ENCODE data around the gene RASGEF1C. TPM values are rescaled to one million over a fixed set of nuclear protein-coding genes. Genes with fewer than 3 reads are reported as not detected.
"Not testable (repeated sequence)": the region's sequence is repeated elsewhere in the genome, so short reads cannot be mapped to it uniquely, and the experiment has no call there.

The RASGEF1C gene
- polyA plus RNA-seq, 1 donor = 4.9 TPM

DNA sequence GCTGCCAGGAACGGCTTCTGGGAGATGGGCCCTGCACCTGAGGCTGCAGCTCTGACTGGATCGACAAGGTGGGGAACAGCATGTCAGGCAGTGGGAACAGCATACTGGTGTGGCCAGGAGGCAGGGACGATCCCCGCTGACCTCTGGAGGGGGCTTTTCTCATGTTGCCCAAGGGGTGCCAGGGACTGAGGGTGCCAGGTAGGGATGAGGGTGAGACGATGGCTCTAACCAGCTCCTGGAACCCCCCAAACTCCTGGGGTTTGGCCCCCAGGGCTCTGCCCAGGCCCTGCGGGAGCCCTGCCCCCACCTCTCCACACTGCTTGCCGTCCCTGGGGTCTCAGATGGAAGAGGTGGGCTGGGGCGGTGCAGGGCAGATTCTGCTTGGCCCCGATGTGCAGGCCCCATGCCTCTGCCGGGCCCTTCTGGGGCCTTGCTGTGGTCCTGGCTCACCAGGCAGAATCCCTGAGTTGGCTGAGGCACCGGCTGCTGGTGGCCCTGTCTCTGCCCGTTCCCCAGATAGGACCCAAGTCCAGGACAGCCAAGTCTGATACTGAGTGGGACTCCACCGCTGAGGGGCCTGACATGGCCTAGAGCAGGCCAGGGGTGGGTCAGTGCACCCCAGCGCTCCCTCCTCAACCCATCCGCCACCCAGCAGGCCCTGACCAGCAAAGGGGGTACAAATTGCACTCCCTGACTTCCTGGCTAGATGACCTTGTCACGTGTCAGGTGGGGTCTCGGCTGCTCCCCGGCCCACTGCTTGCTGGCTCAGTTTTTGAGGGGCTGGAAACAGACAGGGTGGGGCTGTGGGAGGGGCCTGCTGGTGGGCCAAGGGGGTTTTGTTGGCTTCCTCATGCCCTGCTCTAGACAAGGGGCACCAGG lies 109.0 kb downstream of the RASGEF1C start:
- no peak for DNase-seq

DNA sequence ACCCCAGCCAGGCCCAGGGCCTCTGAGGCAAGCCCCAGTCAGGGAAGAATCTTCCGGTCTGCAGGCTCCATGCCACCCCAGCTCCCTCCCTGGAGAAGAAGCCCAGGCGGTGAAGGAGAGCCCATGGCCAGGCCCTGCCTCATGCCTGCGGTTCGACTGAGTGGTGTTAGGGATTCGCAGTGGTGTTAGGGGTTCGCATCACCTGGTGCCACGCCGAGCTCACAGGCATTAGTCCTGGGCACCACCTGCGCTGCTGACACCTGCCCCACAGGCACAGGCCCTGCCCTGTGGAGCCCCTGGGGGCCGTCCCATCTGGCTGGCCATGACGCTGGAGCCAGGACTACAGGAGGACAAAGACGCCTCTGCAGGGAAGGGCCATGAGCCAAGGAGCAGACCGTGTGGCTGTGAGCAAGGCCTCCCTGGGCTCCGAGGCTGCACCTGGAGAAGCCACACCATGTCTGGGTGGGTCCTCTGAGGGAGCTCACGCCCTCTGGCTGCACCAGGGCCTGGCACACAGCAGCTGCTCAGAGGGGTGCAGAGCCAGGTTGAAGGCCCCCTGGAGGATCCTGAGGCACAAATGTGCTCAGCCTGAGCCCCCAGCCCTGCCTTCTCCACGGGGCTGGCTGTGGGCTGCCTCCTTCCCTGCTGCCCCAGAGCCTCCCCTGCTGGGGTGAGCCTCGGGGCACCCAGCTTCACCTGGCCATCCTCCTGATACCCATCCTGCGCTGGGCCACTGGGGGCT lies 109.8 kb downstream of the RASGEF1C start:
- no peak for DNase-seq

DNA sequence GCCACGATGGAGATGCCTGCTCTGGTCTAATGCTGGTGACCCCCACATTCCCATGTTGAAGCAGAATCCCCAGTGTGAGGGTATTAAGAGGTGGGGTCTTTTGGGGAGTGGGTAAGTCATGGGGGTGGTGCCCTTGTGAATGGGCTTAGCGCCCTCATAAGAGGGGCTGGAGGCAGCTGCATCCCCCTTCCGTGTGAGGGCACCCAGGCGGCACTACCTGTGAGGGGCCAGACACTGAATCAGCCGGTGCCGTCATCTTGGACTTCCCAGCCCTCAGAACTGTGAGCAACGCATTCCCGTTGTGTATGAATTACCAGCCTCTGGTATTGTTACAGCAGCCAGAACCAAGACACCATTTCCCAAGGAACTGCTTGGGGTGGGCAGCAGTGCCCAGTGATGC lies 110.5 kb downstream of the RASGEF1C start:
- DNase-seq = no peak

DNA sequence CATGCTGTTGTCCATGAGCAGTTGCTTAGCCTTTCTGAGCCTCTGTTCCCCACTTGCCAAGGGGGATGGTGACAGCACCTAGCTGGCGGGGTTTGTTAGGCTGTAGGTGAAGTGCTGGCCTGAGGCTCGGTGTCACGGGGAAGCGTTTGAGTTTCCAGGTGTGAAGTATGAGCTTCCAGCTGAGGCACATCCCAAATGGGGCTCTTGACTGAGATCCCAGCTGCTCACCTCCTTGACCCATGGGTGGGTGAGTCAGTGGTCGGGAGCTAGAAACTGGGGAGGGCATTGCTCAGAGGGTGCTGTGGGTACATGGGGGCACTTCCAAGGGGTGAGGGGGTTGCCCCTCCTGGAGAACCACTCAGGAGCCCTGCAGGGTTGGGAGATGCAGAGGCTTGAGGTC lies 111.1 kb downstream of the RASGEF1C start:
- no peak for DNase-seq

DNA sequence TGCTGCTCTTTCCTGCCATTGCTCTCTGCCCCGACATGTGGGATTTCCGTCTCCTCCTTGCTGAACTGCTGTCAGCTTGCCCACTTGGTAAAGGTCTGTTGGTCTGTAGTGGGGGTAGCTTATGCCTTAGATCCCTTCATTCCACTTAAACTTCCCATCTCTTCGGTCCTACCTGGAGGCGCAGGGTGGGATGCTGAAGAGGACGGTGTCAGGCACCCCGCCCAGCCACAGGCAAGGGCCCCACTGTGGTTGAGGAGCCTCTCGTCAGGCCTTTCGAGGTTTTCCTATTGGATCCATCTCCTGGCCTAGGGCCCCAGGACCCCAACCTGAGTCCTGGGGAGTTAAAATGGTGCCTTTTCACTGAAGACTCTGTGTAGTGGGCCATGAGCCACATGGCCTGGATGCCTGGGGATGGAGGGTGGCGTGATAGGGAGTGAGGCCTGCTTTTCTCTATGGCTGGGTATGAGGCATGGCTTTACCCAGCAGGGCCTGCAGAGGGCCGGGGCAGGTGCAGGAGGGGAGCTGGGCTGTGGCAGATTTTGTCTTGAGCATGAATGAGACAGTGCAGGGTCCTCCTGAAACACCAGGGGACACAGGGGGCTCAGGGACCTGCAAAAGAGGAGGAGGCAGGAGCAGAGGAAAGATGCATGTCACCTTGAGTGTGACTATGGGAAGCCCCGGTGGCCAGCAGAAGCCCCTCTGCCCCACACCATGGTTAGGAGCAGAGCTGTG lies 111.7 kb downstream of the RASGEF1C start:
- DNase-seq = no peak

DNA sequence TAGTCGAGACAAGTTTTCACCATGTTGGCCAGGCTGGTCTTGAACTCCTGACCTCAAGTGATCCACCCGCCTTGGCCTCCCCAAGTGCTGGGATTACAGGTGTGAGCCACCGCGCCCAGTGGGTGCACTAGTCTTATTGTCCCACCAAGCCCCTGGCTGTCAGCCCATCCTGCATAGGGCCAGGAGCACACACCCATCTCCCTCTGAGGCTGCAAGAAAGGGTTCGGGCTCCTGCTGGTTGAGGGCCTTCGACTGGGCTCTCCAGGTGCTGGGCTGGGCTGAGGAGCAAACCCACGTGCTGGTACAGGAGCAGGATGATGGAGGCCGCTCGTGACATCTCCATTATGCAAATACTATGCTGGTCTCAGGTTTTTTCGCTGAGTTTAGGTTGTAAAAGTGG lies 112.4 kb downstream of the RASGEF1C start:
- DNase-seq = no peak

DNA sequence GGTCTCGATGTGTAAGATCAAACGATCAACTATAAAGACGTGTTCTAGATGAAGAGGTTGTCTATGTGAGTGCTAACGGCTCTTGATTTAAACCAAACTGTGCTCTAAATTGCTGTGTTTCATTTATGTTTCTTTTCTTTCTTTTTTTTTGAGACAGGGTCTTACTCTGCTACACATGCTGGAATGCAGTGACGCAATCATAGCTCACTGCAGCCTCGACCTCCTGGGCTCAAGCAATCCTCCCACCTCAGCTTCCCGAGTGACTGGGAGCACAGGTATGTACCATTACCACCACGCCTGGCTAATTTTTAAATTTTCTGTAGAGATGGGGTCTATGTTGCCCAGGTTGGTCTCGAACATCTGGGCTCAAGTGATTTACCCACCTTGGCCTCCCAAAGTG lies 113.5 kb downstream of the RASGEF1C start:
- no peak for DNase-seq

DNA sequence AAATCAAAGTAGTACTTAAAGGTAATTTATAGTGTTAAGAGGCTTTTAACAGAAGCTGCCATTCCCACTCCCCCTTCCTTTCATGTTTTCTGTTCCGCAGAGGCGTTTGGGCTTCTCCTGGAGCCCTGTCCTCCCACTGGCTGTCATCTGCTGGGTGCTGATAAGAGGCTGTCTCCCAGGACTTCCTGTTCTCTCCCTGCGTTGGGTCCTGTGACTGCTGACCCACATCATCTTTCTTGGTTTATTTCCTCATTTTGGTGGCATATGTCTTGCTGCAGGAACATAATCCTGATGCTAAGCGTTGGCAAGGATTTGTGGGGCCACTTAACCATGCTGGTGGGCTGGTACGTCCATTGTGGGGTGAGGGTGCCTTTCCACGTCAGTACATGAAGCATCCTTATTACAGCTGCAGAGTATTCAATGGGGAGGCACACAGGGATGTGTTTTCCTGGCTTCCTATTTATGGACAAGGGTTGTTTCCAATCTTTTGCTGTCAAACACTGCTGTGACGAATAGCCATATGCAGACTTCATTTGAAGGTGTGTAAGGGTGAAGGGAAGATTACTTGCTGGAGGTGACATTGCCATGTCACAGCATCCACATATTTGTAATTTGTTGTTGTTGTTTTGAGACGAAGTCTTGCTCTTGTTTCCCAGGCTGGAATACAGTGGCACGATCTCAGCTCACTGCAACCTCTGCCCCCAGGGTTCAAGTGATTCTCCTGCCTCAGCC lies 115.2 kb downstream of the RASGEF1C start:
- DNase-seq = no peak

DNA sequence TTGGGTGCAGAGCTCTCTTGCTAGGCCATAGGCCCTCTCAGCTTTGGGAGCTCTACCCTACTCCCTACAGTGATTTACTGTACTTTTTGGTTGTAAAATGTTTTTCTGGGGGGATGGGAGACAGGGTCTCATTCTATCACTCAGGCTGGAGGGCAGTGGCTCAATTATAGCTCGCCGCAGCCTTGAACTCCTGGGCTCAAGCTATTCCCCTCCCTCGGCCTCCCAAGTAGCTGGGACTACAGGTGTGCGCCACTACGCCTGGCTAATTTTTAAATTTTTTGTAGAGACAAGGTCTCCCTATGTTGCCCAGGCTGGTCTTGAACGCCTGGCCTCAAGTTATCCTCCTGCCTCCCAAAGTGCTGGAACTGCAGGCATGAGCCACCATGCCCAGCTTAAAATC lies 115.8 kb downstream of the RASGEF1C start:
- no peak for DNase-seq

DNA sequence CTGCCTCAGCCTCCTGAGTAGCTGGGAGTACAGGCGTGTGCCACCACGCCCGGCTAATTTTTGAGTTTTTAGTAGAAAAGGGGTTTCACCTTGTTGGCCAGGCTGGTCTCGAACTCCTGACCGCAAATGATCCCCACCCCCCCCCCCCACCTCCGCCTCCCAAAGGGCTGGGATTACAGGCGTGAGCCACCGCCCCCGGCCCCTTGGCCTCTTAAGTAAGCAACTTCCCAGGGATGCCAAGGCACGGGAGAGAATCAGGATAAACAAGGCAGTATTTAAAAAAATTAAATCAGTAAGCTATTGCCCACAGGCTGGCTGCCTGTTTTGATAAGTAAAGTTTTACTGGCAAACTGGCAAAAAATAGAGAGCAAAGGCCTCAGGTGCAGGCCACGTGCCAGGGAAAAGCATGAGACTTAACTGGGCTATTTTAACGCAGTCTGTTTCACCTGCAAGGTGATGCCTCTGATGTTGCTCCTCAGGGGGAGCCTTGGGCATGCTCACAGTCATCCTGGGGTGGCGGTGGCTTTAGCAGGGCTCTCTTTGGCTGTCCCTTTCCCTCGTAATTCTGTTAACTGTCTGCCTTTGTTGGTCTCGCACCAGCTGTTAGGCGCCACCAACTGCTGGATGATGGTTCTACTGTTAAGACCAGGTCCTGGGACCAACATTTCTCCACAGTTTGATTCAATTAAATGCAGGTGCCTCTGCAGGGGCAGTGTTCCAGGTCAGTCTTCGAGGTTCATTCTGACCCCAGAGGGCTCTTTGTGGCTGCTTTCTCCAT lies 118.1 kb downstream of the RASGEF1C start:
- no peak for DNase-seq

DNA sequence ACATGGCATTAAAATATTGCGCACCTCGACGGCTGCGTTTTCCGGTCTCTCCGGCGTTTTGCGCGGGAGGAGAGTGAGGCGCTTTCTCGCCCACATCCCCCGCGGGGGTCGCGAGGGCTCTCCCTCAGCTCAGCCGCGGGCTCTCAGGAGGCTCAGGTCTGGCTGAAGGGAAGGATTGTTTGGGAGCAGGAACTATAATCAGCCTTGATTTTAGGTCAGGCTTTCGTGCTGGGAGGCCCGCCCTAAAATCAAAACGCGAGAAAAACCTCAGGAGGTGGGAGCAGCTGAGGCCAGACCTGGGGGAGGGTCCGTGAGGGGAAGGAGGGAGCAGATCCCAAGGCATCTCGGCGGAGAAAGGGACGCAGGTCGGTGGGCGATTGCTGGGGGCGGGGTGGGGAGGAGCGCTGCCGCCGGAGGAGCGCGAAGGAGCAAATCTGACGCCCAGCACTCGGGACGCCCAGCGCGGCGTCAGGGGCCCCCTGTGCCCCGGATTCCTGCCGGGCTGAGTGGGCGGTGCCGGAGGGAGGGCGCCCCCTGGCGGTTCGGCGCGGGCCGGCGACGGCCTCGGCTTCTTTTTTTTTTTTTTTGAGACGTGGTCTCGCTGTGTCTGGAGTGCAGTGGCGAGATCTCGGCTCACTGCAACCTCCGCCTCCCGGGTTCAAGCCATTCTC lies 118.8 kb downstream of the RASGEF1C start:
- DNase-seq = peak; percentile 88

DNA sequence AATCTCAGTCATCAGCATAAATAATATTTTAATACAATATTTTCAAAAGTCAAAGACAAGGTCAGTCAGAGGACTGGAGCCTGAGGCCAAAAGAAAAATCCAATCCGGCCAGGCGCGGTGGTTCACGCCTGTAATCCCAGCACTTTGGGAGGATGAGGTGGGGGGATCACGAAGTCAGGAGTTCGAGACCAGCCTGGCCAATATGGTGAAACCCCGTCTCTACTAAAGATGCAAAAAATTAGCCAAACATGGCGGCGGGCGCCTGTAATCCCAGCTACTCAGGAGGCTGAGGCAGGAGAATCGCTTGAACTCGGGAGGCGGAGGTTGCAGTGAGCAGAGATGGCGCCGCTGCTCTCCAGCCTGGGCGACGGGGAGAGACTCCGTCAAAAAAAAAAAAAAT lies 119.4 kb downstream of the RASGEF1C start:
- DNase-seq = not testable (repeated sequence)

DNA sequence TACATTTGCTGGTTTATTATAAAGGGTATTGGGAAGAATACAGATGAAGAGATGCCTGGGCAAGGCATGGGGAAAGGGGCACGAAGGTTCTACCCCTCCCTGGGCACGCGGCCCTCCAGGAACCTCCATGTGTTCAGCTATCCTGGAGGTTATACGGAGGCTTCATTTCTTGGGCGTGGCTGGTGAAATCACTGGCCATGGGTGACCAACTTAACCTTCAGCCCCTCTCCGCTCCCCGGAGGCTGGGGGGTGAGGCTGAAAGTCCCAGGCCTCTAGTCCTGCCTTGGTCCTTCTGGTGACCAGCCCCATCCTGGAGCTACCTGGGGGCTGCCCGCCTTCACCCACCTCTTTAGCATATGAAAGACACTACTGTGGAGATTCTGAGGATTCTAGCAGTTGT lies 120.5 kb downstream of the RASGEF1C start:
- no peak for DNase-seq

DNA sequence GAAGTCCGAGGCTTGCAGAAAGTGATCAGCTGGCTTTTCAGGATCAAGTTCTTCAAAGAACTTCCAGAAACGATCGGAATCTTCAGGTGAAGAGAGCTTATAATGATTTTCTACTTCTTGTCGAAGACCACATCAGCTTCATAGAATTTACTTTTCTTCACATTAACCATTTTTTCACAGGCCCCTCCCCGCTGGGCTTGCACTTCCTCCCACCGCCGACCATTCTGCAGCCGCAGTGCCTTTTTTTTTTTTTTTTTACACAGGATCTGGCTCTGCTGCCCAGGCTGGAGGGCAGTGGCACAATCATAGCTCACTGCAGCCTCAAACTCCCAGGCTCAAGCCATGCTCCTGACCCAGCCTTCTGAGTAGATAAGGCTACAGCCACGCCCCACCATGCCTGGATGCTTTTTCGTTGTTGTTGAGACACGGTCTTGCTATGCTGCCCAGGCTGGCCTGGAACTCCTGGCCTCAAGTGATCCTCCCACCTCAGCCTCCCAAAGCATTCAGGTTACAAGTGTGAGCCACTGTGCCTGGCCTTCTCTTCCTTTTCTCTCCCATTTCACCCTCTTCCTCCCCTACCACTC lies 122.1 kb downstream of the RASGEF1C start:
- DNase-seq = no peak

DNA sequence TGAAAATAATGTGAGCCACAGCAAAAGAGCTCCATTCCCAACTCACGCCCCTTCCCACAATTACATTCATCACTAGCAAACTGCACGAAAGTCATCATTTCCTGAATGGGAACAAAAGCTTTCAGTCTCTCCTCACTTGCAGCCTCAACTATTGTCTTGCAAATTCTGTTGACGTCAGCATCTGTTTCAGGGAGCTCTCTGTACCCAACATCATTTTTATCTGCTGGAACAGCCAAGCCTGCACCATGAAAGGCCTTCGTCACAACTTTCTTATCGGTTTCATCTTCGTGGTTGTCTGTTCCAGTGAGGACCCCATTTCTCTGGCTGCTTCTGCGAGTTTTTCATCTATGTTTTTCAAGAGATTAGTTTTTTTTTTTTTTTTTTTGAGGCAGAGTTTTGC lies 123.2 kb downstream of the RASGEF1C start:
- DNase-seq = no peak

DNA sequence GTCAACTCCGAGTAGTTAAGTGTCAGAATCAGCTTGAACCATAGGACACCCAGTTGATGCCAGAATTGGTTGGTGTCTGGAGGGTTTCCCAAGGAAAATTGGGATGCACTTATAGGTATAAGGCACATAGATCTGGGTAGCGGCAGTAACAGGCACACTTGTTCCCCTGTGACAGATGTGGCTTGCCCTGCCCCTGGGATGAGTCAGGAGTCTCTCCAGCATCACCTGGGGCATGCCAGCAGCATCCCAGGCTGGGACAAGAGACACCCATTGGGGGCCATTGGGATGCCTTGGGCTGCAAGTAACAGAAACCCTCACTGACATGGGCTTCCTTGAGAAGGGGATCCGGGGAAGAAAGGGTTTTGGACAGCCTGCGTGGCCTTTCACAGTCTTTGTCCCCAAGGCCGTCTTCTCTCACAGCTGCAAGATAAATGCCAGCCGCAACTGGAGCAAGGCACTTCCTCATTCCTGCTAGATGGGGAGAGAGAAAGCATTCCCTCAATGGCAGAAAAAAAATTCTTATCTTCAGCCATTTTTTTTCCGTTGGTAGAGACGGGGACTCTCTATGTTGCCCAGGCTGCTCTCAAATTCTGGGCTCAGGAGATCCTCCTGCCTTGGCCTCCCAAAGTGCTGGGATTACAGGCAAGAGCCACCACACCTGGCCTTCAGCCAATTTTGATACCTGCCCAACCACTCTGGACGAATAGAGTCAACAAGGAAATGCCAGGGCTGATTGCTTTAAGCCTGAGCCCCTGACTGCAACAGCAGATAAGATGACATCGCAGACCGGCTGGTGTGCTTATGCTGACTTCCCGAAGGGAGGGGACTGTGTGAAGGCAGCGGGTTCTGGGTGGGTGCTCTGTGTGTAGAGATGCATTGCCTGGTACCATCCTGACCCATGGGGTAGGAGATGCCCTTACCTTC lies 124.1 kb downstream of the RASGEF1C start:
- no peak for DNase-seq

DNA sequence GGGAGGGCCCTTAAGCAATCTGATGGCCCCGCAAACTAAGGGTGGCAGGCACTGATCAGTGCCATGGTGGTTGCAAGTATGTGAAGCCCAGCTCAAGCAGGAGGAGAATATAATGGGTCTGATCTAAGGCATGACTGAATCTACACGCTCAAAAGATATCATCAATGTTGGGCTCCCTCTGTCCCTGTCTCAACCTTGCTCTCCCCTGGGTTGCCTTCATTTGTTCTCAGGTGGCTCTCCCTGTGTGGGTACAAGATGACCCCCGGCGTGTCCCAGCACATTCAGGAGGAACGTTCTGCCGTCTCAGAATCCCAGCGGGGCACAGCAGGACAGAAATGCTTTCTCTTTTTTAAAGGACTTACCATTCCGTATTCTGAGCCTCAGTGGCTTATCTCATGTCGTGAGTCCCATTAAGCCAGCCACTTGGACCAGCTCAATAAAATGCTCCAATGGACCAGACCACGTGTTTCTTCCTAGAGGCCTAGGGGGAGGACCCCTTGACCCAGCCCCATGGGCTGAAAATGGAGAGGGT lies 125.4 kb downstream of the RASGEF1C start:
- no peak for DNase-seq

DNA sequence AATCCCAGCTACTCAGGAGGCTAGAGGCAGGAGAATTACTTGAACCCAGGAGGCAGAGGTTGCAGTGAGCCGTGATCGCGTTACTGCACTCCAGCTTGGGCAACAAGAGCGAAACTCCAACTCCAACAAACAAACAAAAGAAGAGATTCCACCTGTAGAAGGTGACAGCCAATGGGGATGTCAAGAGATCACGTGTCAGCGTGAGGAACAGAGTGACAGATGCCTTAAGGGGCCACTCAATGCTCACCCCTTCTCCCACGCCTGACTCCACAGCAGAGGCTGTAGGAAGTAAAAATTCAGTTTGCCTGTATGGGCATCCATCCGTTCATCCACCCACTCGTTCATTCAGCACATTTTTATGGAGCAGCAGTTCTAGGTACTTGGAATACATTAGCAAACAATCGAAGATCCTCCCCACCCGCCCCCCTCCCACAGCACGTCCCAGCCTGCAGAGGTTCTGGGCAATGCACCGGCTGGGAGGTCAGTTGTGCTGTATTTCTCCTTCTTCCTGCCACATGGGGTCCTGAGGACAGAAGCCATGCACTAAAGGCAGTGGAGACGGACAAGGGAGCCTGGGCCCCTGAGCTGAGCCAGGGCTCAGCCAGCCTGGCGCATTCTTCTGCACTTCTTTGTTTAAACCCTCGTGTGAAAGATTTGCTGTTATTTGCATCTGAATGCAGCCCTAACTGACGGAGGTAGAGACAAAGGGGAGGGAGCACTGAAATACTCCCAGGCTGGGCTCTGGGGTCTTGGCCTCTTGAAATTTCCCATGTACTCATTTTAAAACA lies 126.2 kb downstream of the RASGEF1C start:
- DNase-seq = no peak

Measured in hindlimb muscle (tissue), 1 donor.